ENCODE data around the gene DYRK3.

- TF ChIP-seq CTCF (optimal IDR thresholded peaks at IDR 0.05 in 1 of 3, IDR thresholded peaks at IDR 0.05 in 1 of 3, conservative IDR thresholded peaks at IDR 0.05 in 1 of 3; ENCODE audit: extremely low read depth in 1 of 3, insufficient read depth in 2 of 3, low read length in 3 of 3), result no peak
- no peak for TF ChIP-seq EZH2 (IDR thresholded peaks at IDR 0.05; ENCODE audit: low read length)
Measured at GRCh38 chr1:206683313-206683712, 48.0 kb downstream of the DYRK3 start.

Data from keratinocyte (primary cell).